ENCODE measurements around the gene EMSY.

- TF ChIP-seq CTCF (IDR thresholded peaks at IDR 0.05 in 4 of 5, conservative IDR thresholded peaks at IDR 0.05 in 1 of 5): no peak
- no peak for TF ChIP-seq POLR2A (IDR thresholded peaks at IDR 0.05)
Measured at GRCh38 chr11:76557466-76557865, 112.6 kb downstream of the EMSY start.

All from gastrocnemius medialis (tissue), 4 donors.